HG03060 (cell line): ENCODE results near the gene F12.
A peak's percentile ranks its signal among the peaks of the same experiment; 100 is the strongest.
"Not testable (repeated sequence)": the region's sequence is repeated elsewhere in the genome, so short reads cannot be mapped to it uniquely, and the experiment has no call there.

Source experiments
- ATAC-seq: cut with Tn5 transposase; IDR thresholded peaks from one replicate; pipeline ENCODE4 v1.9.1; 2021; ENCODE audit warnings: low read depth, moderate number of reproducible peaks; ENCODE audit not compliant: unreplicated experiment

The F12 gene

GRCh38 chr5:177433658-177434217 is 24.4 kb upstream of the F12 start:
- no peak for ATAC-seq

DNA sequence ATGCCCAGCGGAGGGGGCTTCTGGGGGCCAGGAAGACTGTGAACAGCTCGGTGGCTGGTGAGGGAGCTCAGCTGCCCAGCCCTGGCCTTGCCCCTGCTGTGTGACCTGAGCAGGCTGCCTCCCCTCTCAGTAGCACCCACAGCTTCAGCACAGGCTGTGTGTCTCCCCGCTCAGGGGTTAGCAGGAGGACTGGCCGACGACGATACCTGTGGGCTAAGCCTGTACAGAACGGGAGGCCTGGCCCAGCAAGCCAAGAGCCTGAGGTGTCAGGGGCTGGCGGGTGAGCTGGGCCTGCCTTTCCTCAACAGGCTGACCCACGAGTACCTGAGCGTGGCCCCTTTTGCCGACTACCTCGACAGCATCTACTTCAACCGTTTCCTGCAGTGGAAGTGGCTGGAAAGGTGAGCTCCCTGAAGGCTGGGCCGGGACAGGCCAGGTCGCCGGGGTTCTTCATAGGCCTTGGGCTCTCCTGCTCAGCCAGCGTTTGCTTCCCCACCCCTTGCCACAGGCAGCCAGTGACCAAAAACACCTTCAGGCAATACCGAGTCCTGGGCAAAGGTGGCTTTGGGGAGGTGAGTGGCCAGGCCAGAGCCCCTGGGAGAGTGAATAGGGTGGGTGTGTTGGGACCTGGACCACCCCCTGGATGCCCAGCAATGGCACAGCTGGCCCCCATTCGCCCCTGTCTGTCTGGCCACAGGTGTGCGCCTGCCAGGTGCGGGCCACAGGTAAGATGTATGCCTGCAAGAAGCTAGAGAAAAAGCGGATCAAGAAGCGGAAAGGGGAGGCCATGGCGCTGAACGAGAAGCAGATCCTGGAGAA is 23.7 kb upstream of the F12 start:
- no peak for ATAC-seq

DNA sequence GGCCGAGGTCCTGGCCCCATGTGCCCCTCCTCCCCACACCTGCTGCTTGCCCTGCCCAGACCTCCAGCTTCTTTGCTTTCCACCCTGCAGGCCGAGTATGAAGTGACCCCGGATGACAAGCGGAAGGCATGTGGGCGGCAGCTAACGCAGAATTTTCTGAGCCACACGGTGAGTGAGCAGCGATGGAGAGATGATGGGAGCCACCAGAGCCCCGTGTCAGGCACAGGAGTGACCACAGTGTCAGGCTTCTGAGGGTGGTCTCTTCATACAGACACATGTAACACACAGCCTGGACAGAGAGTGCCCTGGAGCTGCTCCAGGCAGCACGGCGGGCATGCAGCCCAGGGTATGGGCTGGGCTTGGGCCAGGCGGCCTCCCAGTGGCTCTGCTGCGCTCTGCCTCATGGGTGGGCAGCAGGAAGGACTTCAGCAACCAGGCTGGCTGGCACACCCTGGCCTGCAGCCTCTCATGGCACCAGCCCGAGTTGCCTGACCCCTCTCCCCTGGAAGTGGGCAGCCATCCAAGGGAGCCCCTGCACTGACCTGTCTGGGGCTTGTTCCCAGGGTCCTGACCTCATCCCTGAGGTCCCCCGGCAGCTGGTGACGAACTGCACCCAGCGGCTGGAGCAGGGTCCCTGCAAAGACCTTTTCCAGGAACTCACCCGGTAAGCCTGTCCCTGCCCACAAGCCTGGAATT is 22.9 kb upstream of the F12 start:
- ATAC-seq, result no peak

DNA sequence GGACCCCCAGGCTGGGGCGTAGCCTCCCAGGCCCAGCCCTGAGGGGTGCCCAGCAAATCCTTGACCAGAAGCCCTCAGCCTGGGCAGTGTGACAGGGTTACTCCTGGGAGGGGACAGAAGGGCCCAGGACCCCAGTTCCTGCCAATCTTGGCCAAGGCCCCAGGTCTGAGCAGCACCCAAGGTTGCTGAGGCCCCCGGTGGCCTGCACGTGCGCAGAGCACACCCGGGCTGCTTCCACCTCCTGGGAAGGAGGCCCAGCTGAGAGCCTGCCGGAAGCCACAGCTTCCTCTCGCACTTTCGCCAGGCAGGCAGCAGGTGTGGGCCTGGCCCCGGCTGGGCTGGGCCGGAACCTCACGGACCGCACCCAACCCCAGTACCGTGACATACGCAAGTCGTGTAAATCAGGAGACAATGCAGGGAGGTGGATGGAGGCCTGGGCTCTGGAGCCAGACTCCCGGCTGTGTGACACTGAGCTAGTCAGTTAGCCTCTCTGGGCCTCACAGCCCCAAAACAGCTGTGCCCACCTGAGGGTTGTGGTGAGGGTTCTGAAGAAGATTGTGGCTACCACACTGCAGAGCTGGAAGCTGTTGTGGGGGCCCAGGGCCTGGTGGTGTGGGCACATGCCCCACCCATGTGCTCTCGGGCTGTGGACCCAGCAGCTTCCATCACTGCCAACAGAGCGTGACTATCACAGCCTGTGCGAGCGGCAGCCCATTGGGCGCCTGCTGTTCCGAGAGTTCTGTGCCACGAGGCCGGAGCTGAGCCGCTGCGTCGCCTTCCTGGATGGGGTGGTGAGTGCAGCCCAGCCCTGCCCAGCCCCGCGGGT is 22.2 kb upstream of the F12 start:
- no peak for ATAC-seq

DNA sequence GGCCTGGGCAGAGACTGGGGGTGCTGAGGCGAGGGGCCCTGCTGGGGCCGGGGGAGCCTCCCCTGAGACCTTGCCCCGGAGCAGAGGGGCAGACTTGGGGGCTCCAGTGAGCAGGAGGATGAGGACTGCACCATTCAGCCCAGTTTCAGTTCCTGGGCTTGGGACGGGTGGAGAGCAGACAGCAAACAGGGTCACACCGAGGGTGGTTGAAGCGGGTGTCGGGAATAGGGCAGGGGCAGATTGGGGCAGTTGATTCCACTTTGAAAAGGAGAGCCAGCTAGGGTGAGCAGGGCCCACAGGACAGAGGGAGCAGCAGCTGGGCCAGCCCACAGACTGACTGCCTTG is 21.6 kb upstream of the F12 start:
- no peak for ATAC-seq

DNA sequence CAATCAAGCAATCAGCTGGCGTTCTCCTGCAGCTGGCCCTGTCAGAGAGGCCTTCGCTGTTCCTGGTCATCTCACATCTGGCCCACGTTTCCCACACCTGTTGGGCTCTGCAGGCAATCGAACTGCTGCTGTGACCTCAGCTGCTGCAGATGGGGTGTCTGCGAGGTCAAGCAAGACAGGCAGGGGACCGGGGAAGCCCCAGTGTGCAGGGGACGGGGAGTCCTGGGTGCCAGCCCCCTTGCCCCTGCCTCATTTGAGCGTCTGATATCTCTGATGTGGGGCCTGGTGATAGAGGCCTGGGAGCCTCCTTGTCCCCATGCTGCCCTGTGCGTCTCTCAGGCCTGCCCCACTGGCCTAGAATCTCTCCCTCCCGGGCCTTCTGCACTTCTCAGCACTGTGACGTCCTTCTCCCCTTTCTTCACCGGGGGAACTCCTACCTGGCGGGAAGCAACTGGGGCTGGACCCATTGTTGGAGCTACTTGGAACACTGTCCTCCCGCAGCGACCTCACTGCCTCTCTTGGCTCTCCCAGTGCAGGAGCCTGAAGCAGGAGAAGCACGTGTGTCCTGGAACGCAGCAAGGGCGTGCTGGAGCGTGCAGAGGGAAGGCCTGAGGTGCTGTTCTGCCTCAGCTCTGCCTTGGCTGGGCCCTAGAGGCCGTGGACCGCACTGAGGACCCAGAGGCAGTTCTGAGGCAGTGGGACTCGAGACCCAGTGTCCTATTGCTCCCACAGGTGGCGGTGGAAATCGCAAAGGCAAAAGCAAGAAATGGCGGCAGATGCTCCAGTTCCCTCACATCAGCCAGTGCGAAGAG is 21.0 kb upstream of the F12 start:
- no peak for ATAC-seq

DNA sequence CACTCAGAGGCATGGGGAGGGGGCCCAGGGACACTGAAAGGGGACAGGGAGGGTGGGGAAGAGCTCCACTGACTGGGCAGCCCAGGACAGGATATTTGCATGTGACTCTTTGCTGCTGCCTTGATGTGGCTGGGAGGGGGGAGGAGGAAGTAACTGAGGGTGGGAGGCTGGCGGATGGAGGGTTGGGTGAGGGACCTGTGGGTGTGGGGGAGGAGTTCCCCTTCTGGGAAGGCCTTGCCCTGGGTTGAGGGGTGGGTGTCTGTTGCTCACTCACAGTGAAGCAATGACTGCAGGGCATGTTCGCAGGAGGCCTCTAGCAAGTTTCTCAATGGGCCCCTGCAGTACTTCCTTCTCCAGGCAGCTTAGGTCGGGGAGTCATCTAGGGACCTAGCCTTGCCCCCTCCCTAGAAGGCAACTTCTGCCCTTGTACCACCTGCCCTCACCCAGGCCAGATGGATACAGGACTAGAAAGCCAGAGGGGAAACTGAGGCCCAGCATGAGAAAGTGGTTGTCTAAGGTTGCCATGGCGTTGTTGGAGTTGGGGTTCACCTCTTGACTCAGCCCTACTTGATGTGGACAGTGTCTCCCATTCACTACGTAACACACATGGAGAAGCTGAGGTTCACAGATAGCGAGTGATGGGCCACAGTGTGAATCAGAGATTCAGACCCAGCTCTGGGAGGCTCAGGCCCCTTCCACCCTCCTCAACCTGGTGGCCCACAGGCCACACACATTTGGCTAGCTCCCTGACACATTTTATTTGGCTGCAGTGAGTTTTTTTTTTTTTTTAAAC is 20.1 kb upstream of the F12 start:
- no peak for ATAC-seq

- no peak for ATAC-seq
These were observed 19.3 kb upstream of the F12 start for GRCh38 chr5:177428574-177429217.

GRCh38 chr5:177427919-177428573 is 18.7 kb upstream of the F12 start:
- no peak for ATAC-seq

- ATAC-seq, result no peak
These were observed 18.0 kb upstream of the F12 start for GRCh38 chr5:177427211-177427822.

- no peak for ATAC-seq
These were observed 17.3 kb upstream of the F12 start, which contains the start of gene GRK6 for GRCh38 chr5:177426566-177427210. TSS of gene GRK6 (plus strand) at chr5:177426676. CDS start at chr5:177426846, 170 bp downstream.

GRCh38 chr5:177425801-177426565 is 16.6 kb upstream of the F12 start:
- ATAC-seq, result peak; percentile 75

DNA sequence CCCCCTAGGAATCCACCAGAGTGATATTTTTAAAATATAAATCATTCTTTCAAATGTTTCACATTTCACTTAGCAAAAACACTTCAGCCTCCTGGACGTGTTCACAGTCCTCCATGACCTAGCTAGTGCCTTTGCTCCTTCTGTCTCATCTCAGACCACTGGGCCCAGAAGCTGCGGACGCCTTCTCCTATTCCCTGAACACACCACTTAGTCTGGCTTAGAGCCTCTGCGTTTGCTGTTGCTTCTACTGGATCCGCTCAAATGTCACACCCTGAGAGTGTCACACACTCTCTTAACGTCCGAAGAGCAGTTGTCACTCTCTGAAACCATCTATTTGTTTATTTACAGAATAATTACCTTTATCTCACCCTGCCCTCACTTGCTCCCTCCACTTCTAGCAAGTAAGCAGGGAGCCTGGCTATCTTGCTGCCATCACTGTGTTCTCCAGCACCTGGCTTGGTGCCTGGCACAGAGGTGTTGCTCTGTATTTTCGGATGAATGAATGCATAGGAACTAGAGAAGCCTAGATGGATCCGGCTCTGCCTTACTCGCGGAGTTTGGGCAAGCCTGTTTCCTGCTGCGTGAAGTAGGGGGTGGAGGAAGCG is 15.9 kb upstream of the F12 start:
- ATAC-seq, result no peak

- no peak for ATAC-seq
These were observed 14.3 kb upstream of the F12 start for GRCh38 chr5:177423671-177424070.

- no peak for ATAC-seq
These were observed 11.9 kb upstream of the F12 start for GRCh38 chr5:177421062-177421798.

DNA sequence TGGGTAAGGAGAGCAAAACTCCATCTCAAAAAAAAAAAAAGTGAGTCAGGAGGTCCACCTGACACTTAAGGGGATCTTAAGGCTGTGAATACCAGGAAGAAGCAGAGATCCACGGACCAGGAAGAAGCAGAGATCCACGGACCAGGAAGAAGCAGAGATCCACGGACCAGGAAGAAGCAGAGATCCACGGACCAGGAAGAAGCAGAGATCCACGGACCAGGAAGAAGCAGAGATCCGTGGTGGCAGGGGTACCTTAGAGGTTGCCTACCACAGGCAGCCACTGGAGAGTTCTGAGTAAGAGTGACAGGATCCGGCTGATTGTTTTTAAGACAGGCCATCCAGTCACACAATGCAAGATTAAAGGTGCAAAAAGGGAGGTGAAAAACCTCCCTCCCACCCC is 11.1 kb upstream of the F12 start:
- not testable (repeated sequence) for ATAC-seq
